HepG2 (cell line): ENCODE results near the gene SRP14. TPM values are rescaled to one million over a fixed set of nuclear protein-coding genes. Genes with fewer than 3 reads are reported as not detected.

Experiments used
- ATF1 ChIP-seq: IDR thresholded peaks from 2 replicates; pipeline ENCODE4 v1.6.1; 2016; ENCODE audit warnings: mild to moderate bottlenecking, control low read depth
- FOXA1 ChIP-seq, 2 experiments: fragments of 450-650 bp in 1 of 2; sonication (generic) in 1 of 2; formaldehyde crosslinking in 1 of 2; IDR thresholded peaks; 2 replicates each; pipeline versions ENCODE4 v1.4.0 to v1.6.1; 2016 to 2020; ENCODE audit warnings: missing genetic modification reagents in 1 of 2
- GABPA ChIP-seq, 2 experiments: IDR thresholded peaks; 2 replicates each; pipeline ENCODE4 v1.6.1; 2011 to 2016; ENCODE audit warnings: low read depth in 2 of 2, low read length in 1 of 2, missing biosample characterization in 1 of 2, missing genetic modification characterization in 1 of 2
- GRHL1 ChIP-seq: sonication (generic); formaldehyde crosslinking; conservative IDR thresholded peaks from 2 replicates; pipeline ENCODE4 v1.8.0; 2022; ENCODE audit warnings: missing genetic modification reagents
- KDM6A ChIP-seq: IDR thresholded peaks from 2 replicates; pipeline ENCODE4 v1.6.1; 2016; ENCODE audit warnings: low read depth
- LRRFIP1 ChIP-seq: sonication (generic); formaldehyde crosslinking; conservative IDR thresholded peaks from 2 replicates; pipeline ENCODE4 v1.4.0; 2020; ENCODE audit warnings: missing genetic modification reagents
- NCOA1 ChIP-seq: sonication (generic); formaldehyde crosslinking; IDR thresholded peaks from 2 replicates; pipeline ENCODE4 v1.9.0; 2021; ENCODE audit warnings: missing genetic modification reagents
- NCOA5 ChIP-seq: sonication (generic); formaldehyde crosslinking; IDR thresholded peaks from 2 replicates; pipeline ENCODE4 v1.4.0; 2020; ENCODE audit warnings: missing genetic modification reagents
- NKX3-1 ChIP-seq: sonication (generic); formaldehyde crosslinking; IDR thresholded peaks from 2 replicates; pipeline ENCODE4 v1.5.0; 2020; ENCODE audit warnings: missing genetic modification reagents
- SALL2 ChIP-seq: sonication (generic); formaldehyde crosslinking; IDR thresholded peaks from 2 replicates; pipeline ENCODE4 v1.8.1; 2023; ENCODE audit warnings: mild to moderate bottlenecking, missing genetic modification reagents, inconsistent platforms
- SP140L ChIP-seq: sonication (generic); formaldehyde crosslinking; IDR thresholded peaks from 2 replicates; pipeline ENCODE4 v1.4.0; 2020; ENCODE audit warnings: missing genetic modification reagents, borderline replicate concordance
- THRA ChIP-seq: sonication (generic); formaldehyde crosslinking; IDR thresholded peaks from 2 replicates; pipeline ENCODE4 v1.4.0; 2020; ENCODE audit warnings: missing genetic modification reagents, borderline replicate concordance
- ZBTB3 ChIP-seq: sonication (generic); formaldehyde crosslinking; IDR thresholded peaks from 2 replicates; pipeline ENCODE4 v1.4.0; 2020; ENCODE audit warnings: low read depth, mild to moderate bottlenecking, moderate library complexity, missing genetic modification reagents, borderline replicate concordance
- ZNF121 ChIP-seq: sonication (generic); formaldehyde crosslinking; IDR thresholded peaks from 2 replicates; pipeline ENCODE4 v1.5.0; 2020; ENCODE audit warnings: mild to moderate bottlenecking, missing genetic modification reagents
- ZNF354B ChIP-seq: sonication (generic); formaldehyde crosslinking; IDR thresholded peaks from 2 replicates; pipeline ENCODE4 v1.8.0; 2022; ENCODE audit warnings: mild to moderate bottlenecking, missing genetic modification reagents
- ZNF512B ChIP-seq: sonication (generic); formaldehyde crosslinking; IDR thresholded peaks from 2 replicates; pipeline ENCODE4 v1.5.1; 2020; ENCODE audit warnings: missing genetic modification reagents, mild to moderate bottlenecking, borderline replicate concordance
- ZNF709 ChIP-seq: sonication (generic); formaldehyde crosslinking; IDR thresholded peaks from 2 replicates; pipeline ENCODE4 v1.5.0; 2020; ENCODE audit warnings: mild to moderate bottlenecking, missing genetic modification reagents
- ZSCAN30 ChIP-seq: sonication (generic); formaldehyde crosslinking; IDR thresholded peaks from 2 replicates; pipeline ENCODE4 v1.5.0; 2020; ENCODE audit warnings: mild to moderate bottlenecking, missing genetic modification reagents
- ZSCAN9 ChIP-seq: IDR thresholded peaks from 2 replicates; pipeline ENCODE4 v1.6.1; 2016; ENCODE audit warnings: borderline replicate concordance
- polyA plus RNA-seq, 8 experiments: library from polyadenylated mRNA; depleted of rRNA in 3 of 8; stranded (reverse) in 7 of 8; unstranded in 1 of 8; fragments of >200 nt; fragmentation: Illumina TruSeq in 4 of 8; extraction: Trizol in 4 of 8; gene quantifications; 2 replicates each; pipeline versions ENCODE4 v1.2.1 to v1.2.3, GENCODE V29; 2011 to 2016; ENCODE audit warnings: low read depth in 4 of 8, missing spikeins in 1 of 8, mixed read lengths in 1 of 8; ENCODE audit not compliant: insufficient read depth in 1 of 8
- total RNA-seq, 5 experiments: library from RNA; depleted of rRNA; stranded (reverse); fragments of >200 nt; fragmentation: Illumina TruSeq; extraction: Trizol; gene quantifications; 2 replicates each; pipeline ENCODE4 v1.2.3, GENCODE V29; 2016; ENCODE audit warnings: low read depth in 1 of 5

The SRP14 gene
- total and polyA plus RNA-seq, 2 of the 13 experiments (the other 11 are each of a cell fraction or from before 2014, with no cell fraction given) = 208 to 356 TPM

GRCh38 chr15:40040770-40041169 is 1.8 kb upstream of the SRP14 start (continued):
- TF ChIP-seq ZNF121 (CRISPR knock-in tag) (no peak), LRRFIP1 (CRISPR knock-in tag) (no peak), ZNF709 (no peak), SP140L (CRISPR knock-in tag) (no peak), ZSCAN30 (CRISPR knock-in tag) (no peak), ZBTB3 (CRISPR knock-in tag) (no peak), NCOA1 (no peak), ATF1 (CRISPR knock-in tag) (no peak), ZNF512B (CRISPR knock-in tag) (no peak), FOXA1 (IDR thresholded peaks at IDR 0.05) (no peak), FOXA1 (CRISPR knock-in tag; IDR thresholded peaks at IDR 0.05) (no peak), NKX3-1 (CRISPR knock-in tag) (0 out of 2 replicates have a peak, but pooled peaks have one; percentile 35), GABPA (IDR thresholded peaks at IDR 0.05; ENCODE audit: low read depth, low read length) (no peak), GABPA (CRISPR knock-in tag; IDR thresholded peaks at IDR 0.05; ENCODE audit: low read depth) (peak; percentile 60; the same call in 1 of the 2 replicates), ZNF354B (CRISPR knock-in tag) (no peak), NCOA5 (CRISPR knock-in tag) (no peak), GRHL1 (CRISPR knock-in tag) (no peak), KDM6A (no peak), SALL2 (CRISPR knock-in tag) (no peak), ZSCAN9 (CRISPR knock-in tag) (no peak), THRA (CRISPR knock-in tag) (no peak; the same call in 1 of the 2 replicates)
